ENCODE data around the gene CSNK1D.

CSNK1D gene

GRCh38 chr17:82296511-82297279, 23.2 kb upstream of the CSNK1D start:
- DNase-seq (ENCODE audit: low read depth in 4 of 4, low spot score in 1 of 4) = no peak

GRCh38 chr17:82295472-82295814, 21.9 kb upstream of the CSNK1D start:
- no peak for DNase-seq (ENCODE audit: low read depth in 4 of 4, low spot score in 1 of 4)

GRCh38 chr17:82294064-82294773, 20.7 kb upstream of the CSNK1D start:
- DNase-seq (ENCODE audit: low read depth in 4 of 4, low spot score in 1 of 4) = no peak

- peak; percentile 71 to 90 (median 80) for DNase-seq (ENCODE audit: low read depth in 4 of 4, low spot score in 1 of 4)
Observed at GRCh38 chr17:82292251-82293154, 19.0 kb upstream of the CSNK1D start.

- no peak for DNase-seq (ENCODE audit: low read depth in 4 of 4, low spot score in 1 of 4)
Observed at GRCh38 chr17:82291582-82292250, 18.2 kb upstream of the CSNK1D start.

GRCh38 chr17:82287868-82288801, 14.6 kb upstream of the CSNK1D start:
- DNase-seq (ENCODE audit: low read depth in 4 of 4, low spot score in 1 of 4) = no peak

- no peak for DNase-seq (ENCODE audit: low read depth in 4 of 4, low spot score in 1 of 4)
Observed at GRCh38 chr17:82287013-82287867, 13.7 kb upstream of the CSNK1D start.

- DNase-seq (ENCODE audit: low read depth in 4 of 4, low spot score in 1 of 4) = no peak
Observed at GRCh38 chr17:82285141-82285540, 11.6 kb upstream of the CSNK1D start.

- DNase-seq (ENCODE audit: low read depth in 4 of 4, low spot score in 1 of 4) = peak in 1 of 4 experiments; percentile 57
Observed at GRCh38 chr17:82283208-82283749, 9.8 kb upstream of the CSNK1D start.

- DNase-seq (ENCODE audit: low read depth in 4 of 4, low spot score in 1 of 4) = no peak
Observed at GRCh38 chr17:82282239-82283207, 9.0 kb upstream of the CSNK1D start.

GRCh38 chr17:82281502-82282238, 8.2 kb upstream of the CSNK1D start:
- peak in 1 of 4 experiments; percentile 39 for DNase-seq (ENCODE audit: low read depth in 4 of 4, low spot score in 1 of 4)

GRCh38 chr17:82281076-82281475, 7.6 kb upstream of the CSNK1D start:
- DNase-seq (ENCODE audit: low read depth in 4 of 4, low spot score in 1 of 4) = no peak

- no peak for DNase-seq (ENCODE audit: low read depth in 4 of 4, low spot score in 1 of 4)
Observed at GRCh38 chr17:82280537-82280936, 7.0 kb upstream of the CSNK1D start.

GRCh38 chr17:82278786-82279391, 5.4 kb upstream of the CSNK1D start:
- DNase-seq (ENCODE audit: low read depth in 4 of 4, low spot score in 1 of 4) = no peak

GRCh38 chr17:82278308-82278707, 4.8 kb upstream of the CSNK1D start:
- DNase-seq (ENCODE audit: low read depth in 4 of 4, low spot score in 1 of 4) = no peak

GRCh38 chr17:82277851-82278250, 4.4 kb upstream of the CSNK1D start:
- no peak for DNase-seq (ENCODE audit: low read depth in 4 of 4, low spot score in 1 of 4)

All from stimulated activated CD4-positive, alpha-beta T cell treated with anti-CD3 and anti-CD28 coated beads, Interleukin-1b, Interleukin-23, amount 100 ng/mL, for 24 hours (primary cell).